ENCODE data around the gene KRTAP5-6.

GRCh38 chr11:1656061-1656441, 40.9 kb upstream of the KRTAP5-6 start:
- TF ChIP-seq CTCF (IDR thresholded peaks at IDR 0.05): no peak
- TF ChIP-seq EZH2 (IDR thresholded peaks at IDR 0.05; ENCODE audit: borderline replicate concordance, insufficient read depth, low read depth, low read length, poor library complexity, severe bottlenecking): no peak

All from B cell (primary cell).